Measurements from ENCODE around the gene LRP4.

DNA sequence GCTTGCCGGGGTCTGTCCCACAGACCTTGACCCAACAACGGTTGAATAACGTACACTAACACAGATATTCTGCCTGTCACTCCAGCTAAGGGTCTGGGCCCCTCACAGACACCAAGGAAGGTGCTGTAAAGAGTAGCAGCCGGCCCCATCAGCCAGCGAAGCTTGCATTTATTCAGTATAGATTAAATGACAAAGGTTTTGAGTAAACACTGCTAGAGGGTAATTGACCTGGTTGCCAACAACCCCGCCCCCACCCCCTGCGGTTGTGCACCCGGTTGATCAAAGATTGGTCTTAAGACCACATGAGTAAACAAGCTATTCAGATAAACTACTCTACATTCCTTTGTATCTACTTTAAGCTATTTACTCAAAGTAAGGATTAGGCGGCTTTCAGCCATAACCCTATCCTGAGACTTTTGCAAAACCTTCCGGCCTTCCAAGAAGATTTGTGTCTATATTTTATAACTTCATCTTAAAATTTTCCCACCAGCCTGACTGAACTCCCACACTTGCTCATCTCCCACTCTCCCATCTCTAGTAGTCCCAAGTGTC lies 67.4 kb downstream of the LRP4 start:
- TF ChIP-seq POLR2A (IDR thresholded peaks at IDR 0.05; ENCODE audit: low read length): no peak
- TF ChIP-seq GATA1 (IDR thresholded peaks at IDR 0.05; ENCODE audit: low read depth, low read length): no peak

Data from erythroblast (primary cell).